VCaP (cell line): ENCODE results near the gene ZNF816.
A peak's percentile ranks its signal among the peaks of the same experiment; 100 is the strongest.

ENCODE experiments used
- H3K27ac ChIP-seq: fragments of 450-650 bp; 2 replicates; pipeline ENCODE4 v1.5.1; 2017
- TF ChIP-seq, protein P1 (sequence below): fragments of 450-650 bp; conservative IDR thresholded peaks from 2 replicates; pipeline ENCODE4 v1.5.1; 2017; ENCODE audit warnings: mild to moderate bottlenecking, moderate library complexity

Gene ZNF816

DNA sequence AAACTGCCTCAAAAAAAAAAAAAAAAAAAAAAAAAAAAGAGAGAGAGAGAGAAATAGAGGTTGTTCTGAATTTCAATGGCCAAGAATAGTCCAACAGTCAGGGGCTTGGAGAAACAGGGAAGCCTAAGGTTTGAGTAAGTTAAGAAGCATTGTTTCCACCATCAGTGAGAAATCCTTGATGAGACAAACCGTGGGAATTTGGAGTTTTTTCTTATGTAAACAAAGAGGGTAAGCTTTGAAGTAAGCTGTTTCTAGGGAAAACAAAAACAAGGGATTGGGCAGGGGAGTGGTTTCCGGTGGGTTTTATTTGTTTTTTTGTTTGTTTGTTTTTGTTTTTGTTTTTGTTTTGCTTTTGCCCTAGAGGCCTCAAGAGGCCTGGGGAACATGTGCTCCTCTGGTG is 39.8 kb upstream of the ZNF816 start:
- TF ChIP-seq, protein P1, sequence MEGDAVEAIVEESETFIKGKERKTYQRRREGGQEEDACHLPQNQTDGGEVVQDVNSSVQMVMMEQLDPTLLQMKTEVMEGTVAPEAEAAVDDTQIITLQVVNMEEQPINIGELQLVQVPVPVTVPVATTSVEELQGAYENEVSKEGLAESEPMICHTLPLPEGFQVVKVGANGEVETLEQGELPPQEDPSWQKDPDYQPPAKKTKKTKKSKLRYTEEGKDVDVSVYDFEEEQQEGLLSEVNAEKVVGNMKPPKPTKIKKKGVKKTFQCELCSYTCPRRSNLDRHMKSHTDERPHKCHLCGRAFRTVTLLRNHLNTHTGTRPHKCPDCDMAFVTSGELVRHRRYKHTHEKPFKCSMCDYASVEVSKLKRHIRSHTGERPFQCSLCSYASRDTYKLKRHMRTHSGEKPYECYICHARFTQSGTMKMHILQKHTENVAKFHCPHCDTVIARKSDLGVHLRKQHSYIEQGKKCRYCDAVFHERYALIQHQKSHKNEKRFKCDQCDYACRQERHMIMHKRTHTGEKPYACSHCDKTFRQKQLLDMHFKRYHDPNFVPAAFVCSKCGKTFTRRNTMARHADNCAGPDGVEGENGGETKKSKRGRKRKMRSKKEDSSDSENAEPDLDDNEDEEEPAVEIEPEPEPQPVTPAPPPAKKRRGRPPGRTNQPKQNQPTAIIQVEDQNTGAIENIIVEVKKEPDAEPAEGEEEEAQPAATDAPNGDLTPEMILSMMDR = no peak
- H3K27ac ChIP-seq = no peak overlapping the region

DNA sequence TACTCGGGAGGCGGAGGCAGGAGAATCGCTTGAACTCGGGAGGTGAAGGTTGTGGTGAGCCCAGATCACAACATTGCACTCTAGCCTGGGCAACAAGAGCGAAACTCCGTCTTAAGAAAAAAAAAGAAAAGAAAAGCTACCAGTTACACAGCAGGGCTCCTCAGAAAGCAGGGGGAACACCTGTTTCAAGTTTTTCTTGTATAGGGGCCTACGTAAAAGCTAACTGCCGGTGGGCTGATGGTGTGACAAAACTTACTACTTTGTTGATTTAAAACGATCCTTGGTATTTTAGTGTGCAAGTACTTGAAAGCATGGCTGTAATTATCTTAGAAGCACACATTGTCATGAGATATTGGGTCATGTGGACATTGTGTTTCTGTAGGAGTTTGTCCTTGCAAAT is 35.3 kb upstream of the ZNF816 start:
- H3K27ac ChIP-seq = no peak overlapping the region
- TF ChIP-seq, protein P1 = no peak

DNA sequence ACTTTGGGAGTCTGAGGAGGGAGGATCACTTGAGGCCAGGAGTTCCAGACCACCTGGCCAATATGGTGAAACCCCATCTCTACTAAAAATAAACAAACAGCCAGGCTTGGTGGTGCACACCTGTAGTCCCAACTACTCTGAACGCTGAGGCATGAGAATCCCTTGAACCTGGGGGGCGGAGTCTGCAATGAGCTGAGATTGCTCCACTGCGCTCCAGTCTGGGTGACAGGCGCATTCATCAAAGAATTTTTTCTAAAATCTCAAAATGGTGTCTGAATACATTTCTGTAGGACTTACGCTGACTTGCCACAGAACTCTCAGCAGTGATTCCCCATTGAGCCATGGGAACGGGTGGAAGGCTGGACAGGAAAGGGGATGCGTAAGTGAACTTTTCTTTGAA is 33.0 kb upstream of the ZNF816 start:
- no peak overlapping the region for H3K27ac ChIP-seq
- TF ChIP-seq, protein P1 = no peak

DNA sequence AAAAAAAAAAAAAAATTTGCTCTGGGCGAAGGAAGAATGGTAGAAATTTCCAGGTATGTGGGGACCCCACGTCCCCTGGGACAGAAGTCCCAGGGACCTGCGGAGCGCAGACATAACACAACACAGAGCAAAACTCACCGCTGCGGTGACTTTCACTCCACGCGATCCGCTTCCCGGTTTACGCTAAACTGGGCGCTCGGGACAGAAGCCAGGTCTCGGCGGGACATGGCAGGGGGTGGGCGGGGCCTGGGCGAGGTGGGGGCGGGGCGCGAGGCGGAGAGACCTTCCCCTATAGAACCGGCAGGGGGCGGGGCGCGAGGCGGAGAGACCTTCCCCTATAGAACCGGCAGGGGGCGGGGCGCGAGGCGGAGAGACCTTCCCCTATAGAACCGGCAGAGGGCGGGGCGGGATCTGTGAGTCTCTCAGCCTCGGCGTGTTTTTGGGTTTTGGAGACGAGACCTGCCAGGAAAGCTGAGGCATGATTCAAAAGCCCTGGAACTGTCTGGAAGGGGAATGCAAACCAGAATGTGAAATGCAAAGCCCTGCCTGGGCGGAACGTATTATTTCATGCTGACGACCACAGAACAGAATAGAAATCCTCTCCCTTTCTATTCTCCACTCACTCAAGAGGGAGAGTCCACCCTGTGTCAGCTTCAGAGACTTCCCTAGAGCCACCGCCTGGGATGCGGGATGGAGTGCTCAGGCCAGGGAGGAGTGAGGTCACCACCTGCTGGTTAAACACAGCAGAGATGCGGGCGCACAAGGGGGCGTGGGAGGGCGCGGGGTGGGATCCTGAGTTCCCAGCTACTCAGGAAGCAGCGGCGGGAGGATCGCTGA is 30.9 kb upstream of the ZNF816 start:
- peak overlapping the region; percentile 78 for H3K27ac ChIP-seq
- TF ChIP-seq, protein P1 = peak; percentile 79

DNA sequence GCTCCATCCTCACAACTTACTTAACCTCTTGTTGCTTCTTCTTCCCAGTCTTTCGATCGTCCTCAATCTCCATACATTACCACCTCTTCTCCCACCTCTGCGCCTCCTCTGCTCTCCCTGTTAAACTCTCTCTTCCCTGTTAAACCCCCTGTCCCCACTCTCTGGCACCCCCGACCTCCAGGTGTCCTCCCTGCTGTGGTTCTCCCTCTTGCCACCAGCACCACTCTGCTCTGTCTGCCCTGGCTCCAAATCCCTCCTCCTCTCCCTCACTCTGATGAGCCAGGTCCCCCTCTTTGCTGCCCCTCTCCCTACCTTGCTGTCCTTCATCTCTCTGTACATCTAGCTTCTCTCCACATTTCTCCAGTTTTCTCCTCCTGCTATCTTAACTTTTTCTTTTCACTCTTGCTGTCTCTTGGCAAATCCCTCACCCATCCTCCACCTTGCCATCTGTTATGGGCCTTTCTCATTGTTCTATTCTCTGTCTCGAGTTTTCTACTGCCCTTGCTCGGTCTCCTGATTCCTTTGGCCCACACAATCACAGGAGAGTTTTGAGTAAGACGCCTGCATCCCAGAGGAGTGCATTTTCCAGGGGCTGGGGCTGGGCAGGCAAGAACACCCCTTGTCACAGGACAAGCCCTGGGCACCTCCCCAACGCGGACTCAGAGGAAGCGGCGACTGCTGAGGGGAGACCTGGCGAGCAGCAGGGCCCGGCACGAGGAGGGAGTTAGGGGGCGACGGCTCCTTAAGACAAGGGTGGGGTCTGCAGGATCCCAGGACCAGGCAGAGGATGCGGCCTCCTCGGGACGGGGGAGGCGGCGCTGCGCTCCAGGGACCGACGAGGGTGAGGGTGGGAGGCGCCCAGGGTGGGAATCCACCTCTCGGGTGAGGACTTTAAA is 29.7 kb upstream of the ZNF816 start:
- H3K27ac ChIP-seq = peak overlapping the region; percentile 78

DNA sequence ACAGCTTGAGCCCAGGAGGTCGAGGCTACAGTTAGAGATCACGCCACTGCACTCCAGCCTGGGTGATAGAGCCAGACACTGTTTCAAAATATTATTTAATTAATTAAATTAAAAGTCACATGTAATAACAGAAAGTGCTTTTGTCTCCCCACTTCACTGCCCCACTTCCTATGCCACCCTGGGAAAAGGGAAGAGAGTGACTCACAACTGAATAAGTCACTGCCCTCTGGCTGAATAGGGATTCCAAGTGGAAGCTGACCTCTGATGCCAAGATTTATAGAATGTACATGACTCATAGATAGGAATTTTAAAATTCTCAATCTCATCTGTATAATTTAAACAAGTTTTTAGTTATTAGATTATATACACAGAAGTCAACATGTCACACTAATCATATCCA is 28.8 kb upstream of the ZNF816 start:
- H3K27ac ChIP-seq = no peak overlapping the region
- TF ChIP-seq, protein P1 = no peak

More for the DNA sequence above, 29.7 kb upstream of the ZNF816 start:
- TF ChIP-seq, protein P1 = no peak

DNA sequence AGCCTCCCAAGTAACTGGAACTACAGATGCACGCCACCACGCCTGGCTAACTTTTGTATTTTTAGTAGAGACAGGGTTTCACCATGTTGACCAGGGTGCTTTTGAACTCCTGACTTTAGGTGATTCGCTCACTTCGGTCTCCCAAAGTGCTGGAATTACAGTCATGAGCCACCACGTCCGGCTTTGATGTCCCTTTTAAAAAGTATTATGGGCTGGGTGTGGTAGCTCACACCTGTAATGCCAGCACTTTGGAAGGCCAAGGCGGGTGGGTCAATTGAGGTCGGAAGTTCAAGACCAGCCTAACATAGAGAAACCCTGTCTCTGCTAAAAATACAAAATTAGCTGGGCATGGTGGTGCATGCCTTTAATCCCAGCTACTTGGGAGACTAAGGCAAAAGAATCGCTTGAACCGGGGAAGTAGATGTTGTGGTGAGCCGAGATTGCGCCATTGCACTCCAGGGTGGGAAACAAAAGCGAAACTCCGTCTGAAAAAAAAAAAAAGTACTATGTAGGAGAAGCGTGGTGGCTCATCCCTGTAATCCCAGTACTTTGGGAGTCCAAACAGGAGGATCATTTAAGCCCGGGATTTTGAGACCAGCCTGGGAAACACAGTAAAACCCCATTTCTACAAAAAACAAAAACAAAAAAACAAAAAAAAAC is 28.2 kb upstream of the ZNF816 start:
- TF ChIP-seq, protein P1 = no peak
- no peak overlapping the region for H3K27ac ChIP-seq
